Astrocyte of the spinal cord (primary cell): Measurements from ENCODE around the gene MAP3K2.

Experiments used
- DNase-seq: peaks from one replicate; pipeline ENCODE4 v3.0.0; 2011; ENCODE audit warnings: low read depth, low spot score
- H3K4me3 ChIP-seq: 2 replicates; pipeline ENCODE4 v1.5.1; 2011; ENCODE audit warnings: low read depth, mild to moderate bottlenecking, low read length, moderate library complexity
- in situ Hi-C: cut with HindIII; loops from 2 replicates; pipeline ENCODE4 v1.10.0; 2017; ENCODE audit warnings: low sequenced_read_pairs
- TF ChIP-seq, protein P1 (sequence below): IDR thresholded peaks from 2 replicates; pipeline ENCODE4 v1.5.1; 2012; ENCODE audit warnings: low read depth, mild to moderate bottlenecking, low read length, inconsistent platforms

Gene MAP3K2

DNA sequence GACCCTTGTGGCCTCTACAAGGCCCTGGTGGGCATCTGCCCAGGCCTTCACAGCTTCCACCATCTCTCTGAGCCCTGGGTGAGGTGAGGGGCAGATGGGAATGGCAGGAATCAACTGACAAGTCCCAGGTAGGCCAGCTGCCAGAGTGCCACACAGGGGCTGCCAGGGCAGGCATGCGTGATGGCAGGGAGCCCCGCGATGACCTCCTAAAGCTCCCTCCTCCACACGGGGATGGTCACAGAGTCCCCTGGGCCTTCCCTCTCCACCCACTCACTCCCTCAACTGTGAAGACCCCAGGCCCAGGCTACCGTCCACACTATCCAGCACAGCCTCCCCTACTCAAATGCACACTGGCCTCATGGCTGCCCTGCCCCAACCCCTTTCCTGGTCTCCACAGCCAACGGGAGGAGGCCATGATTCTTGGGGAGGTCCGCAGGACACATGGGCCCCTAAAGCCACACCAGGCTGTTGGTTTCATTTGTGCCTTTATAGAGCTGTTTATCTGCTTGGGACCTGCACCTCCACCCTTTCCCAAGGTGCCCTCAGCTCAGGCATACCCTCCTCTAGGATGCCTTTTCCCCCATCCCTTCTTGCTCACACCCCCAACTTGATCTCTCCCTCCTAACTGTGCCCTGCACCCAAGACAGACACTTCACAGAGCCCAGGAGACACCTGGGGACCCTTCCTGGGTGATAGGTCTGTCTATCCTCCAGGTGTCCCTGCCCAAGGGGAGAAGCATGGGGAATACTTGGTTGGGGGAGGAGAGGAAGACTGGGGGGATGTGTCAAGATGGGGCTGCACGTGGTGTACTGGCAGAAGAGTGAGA is 32.5 kb upstream of the MAP3K2 start:
- TF ChIP-seq, protein P1, sequence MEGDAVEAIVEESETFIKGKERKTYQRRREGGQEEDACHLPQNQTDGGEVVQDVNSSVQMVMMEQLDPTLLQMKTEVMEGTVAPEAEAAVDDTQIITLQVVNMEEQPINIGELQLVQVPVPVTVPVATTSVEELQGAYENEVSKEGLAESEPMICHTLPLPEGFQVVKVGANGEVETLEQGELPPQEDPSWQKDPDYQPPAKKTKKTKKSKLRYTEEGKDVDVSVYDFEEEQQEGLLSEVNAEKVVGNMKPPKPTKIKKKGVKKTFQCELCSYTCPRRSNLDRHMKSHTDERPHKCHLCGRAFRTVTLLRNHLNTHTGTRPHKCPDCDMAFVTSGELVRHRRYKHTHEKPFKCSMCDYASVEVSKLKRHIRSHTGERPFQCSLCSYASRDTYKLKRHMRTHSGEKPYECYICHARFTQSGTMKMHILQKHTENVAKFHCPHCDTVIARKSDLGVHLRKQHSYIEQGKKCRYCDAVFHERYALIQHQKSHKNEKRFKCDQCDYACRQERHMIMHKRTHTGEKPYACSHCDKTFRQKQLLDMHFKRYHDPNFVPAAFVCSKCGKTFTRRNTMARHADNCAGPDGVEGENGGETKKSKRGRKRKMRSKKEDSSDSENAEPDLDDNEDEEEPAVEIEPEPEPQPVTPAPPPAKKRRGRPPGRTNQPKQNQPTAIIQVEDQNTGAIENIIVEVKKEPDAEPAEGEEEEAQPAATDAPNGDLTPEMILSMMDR = no peak
- DNase-seq = no peak
- in situ Hi-C loops = no loop called here

DNA sequence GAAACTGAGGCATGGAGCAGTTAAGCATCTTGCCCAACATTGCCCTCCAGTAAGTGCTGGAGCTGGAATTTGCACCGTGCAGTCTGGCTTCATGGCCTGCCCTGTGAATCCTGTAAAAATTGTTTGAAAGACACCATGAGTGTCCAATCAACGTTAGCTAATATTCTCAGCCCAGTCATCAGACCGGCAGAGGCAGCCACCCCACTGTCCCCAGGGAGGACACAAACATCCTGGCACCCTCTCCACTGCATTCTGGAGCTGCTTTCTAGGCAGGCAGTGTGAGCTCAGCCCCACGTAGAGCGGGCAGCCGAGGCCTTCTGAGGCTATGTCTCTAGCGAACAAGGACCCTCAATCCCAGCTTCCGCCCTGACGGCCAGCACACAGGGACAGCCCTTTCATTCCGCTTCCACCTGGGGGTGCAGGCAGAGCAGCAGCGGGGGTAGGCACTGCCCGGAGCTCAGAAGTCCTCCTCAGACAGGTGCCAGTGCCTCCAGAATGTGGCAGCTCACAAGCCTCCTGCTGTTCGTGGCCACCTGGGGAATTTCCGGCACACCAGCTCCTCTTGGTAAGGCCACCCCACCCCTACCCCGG is 31.8 kb upstream of the MAP3K2 start:
- in situ Hi-C loops = no loop called here
- TF ChIP-seq, protein P1 = no peak
- no peak overlapping the region for H3K4me3 ChIP-seq
- no peak for DNase-seq

More for the DNA sequence above, 32.5 kb upstream of the MAP3K2 start:
- no peak overlapping the region for H3K4me3 ChIP-seq

DNA sequence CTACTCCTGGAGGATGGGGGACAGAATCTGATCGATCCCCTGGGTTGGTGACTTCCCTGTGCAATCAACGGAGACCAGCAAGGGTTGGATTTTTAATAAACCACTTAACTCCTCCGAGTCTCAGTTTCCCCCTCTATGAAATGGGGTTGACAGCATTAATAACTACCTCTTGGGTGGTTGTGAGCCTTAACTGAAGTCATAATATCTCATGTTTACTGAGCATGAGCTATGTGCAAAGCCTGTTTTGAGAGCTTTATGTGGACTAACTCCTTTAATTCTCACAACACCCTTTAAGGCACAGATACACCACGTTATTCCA is 31.3 kb upstream of the MAP3K2 start:
- no peak overlapping the region for H3K4me3 ChIP-seq
- no peak for DNase-seq
- TF ChIP-seq, protein P1 = no peak
- in situ Hi-C loops = no loop called here

DNA sequence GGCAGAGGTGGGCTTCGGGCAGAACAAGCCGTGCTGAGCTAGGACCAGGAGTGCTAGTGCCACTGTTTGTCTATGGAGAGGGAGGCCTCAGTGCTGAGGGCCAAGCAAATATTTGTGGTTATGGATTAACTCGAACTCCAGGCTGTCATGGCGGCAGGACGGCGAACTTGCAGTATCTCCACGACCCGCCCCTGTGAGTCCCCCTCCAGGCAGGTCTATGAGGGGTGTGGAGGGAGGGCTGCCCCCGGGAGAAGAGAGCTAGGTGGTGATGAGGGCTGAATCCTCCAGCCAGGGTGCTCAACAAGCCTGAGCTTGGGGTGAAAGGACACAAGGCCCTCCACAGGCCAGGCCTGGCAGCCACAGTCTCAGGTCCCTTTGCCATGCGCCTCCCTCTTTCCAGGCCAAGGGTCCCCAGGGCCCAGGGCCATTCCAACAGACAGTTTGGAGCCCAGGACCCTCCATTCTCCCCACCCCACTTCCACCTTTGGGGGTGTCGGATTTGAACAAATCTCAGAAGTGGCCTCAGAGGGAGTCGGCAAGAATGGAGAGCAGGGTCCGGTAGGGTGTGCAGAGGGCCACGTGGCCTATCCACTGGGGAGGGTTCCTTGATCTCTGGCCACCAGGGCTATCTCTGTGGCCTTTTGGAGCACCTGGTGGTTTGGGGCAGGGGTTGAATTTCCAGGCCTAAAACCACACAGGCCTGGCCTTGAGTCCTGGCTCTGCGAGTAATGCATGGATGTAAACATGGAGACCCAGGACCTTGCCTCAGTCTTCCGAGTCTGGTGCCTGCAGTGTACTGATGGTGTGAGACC is 30.7 kb upstream of the MAP3K2 start, which contains the start of gene PROC:
Gene PROC (plus strand): TSS at position 128 of the 812 bp plus-strand sequence. CDS start 1,516 bp downstream, outside the sequence.
- in situ Hi-C loops = no loop called here
- TF ChIP-seq, protein P1 = no peak
- no peak for DNase-seq
- H3K4me3 ChIP-seq = no peak within 1 kb of the TSS

DNA sequence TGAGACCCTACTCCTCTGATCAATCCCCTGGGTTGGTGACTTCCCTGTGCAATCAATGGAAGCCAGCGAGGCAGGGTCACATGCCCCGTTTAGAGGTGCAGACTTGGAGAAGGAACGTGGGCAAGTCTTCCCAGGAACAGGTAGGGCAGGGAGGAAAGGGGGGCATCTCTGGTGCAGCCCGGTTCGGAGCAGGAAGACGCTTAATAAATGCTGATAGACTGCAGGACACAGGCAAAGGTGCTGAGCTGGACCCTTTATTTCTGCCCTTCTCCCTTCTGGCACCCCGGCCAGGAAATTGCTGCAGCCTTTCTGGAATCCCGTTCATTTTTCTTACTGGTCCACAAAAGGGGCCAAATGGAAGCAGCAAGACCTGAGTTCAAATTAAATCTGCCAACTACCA is 29.6 kb upstream of the MAP3K2 start:
- TF ChIP-seq, protein P1 = no peak
- no peak for DNase-seq
- in situ Hi-C loops = no loop called here
- H3K4me3 ChIP-seq = no peak overlapping the region

DNA sequence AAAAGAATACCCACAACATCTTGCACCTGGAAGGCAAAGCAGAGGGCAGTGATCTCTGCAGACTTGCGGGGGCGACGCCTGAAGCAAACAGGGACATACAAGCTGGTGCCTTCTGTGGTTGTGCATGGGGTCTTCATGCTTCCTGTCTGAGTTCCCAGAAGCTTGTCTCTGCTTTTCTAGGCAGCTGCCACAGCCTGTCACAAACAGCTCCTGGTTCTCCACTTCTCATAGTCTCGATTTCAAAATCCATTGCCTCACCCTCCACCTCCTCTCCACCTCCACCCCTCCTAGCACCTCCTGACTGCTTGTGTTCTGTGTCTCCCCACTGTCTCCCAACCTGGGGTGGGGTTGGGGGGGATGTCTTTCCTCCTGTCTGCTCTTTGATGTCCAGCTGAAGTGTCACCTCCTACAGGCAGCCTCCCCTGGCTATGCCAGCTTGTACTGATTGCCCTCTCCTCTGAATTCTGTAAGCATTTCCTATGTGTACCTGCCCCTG is 28.8 kb upstream of the MAP3K2 start:
- no peak for DNase-seq
- H3K4me3 ChIP-seq = no peak overlapping the region
- TF ChIP-seq, protein P1 = no peak
- in situ Hi-C loops = no loop called here
